PC-3 (cell line): ENCODE data around the gene ARL4D. TPM values are rescaled to one million over a fixed set of nuclear protein-coding genes. Genes with fewer than 3 reads are reported as not detected.

Experiments
- ATAC-seq: fragments of 200-7000 bp; cut with Tn5 transposase; 2 replicates; pipeline ENCODE4 v1.9.1; 2020; ENCODE audit warnings: mild to moderate bottlenecking, moderate library complexity
- Bru-seq: library from RNA; stranded (reverse); fragments of 400-500 nt; gene quantifications from one replicate; lab custom pipeline; 2021; lab: Mats Ljungman, UMichigan
- BruChase-seq, 2 experiments: library from RNA; stranded (reverse); fragments of 400-500 nt; gene quantifications; one replicate each; lab custom pipeline; 2021; lab: Mats Ljungman, UMichigan
- BruUV-seq: library from RNA; stranded (reverse); fragments of 400-500 nt; replicated peaks from 2 replicates; lab custom pipeline; 2021; lab: Mats Ljungman, UMichigan
- CTCF ChIA-PET: fragments of 300-600 bp; sonication (Branson Sonifier 250); formaldehyde crosslinking; loops from one replicate; lab custom pipeline; 2022; ENCODE audit warnings: antibody characterized with exemption; lab: Charles Lee
- POLR2A ChIA-PET: fragments of 300-600 bp; sonication (Branson Sonifier 250); formaldehyde crosslinking; loops from one replicate; lab custom pipeline; 2022; ENCODE audit warnings: antibody characterized with exemption; ENCODE audit not compliant: unreplicated experiment; lab: Charles Lee
- DNase-seq: peaks from one replicate; pipeline ENCODE4 v3.0.0-alpha.2; 2015
- H2AFZ ChIP-seq: fragments of 300-600 bp; sonication (generic); 2 replicates; pipeline ENCODE4 v1.6.0; 2016; ENCODE audit warnings: antibody characterized with exemption, low read length
- H3F3A ChIP-seq: fragments of 300-600 bp; sonication (generic); one replicate; pipeline ENCODE4 v1.6.0; 2017; ENCODE audit warnings: antibody characterized with exemption, low read length, control low read depth, mild to moderate bottlenecking; ENCODE audit not compliant: unreplicated experiment
- H3K27ac ChIP-seq: fragments of 300-600 bp; sonication (generic); 2 replicates; pipeline ENCODE4 v1.5.1; 2016; ENCODE audit warnings: mild to moderate bottlenecking, low read length
- H3K27me3 ChIP-seq: fragments of 300-600 bp; sonication (generic); 2 replicates; pipeline ENCODE4 v1.6.1; 2016; ENCODE audit warnings: low read length, mixed read lengths
- H3K36me3 ChIP-seq: fragments of 300-600 bp; sonication (generic); 2 replicates; pipeline ENCODE4 v1.6.1; 2016; ENCODE audit warnings: low read depth, mixed run types, low read length, mixed read lengths
- H3K4me1 ChIP-seq: fragments of 300-600 bp; sonication (generic); 2 replicates; pipeline ENCODE4 v1.5.1; 2016; ENCODE audit warnings: low read length; ENCODE audit not compliant: insufficient read depth
- H3K4me2 ChIP-seq: fragments of 300-600 bp; sonication (generic); 2 replicates; pipeline ENCODE4 v1.6.0; 2016; ENCODE audit warnings: low read length
- H3K4me3 ChIP-seq: fragments of 300-600 bp; sonication (generic); 2 replicates; pipeline ENCODE4 v1.5.1; 2016; ENCODE audit warnings: mild to moderate bottlenecking, low read length, mixed read lengths
- H3K79me2 ChIP-seq: fragments of 300-600 bp; sonication (generic); 2 replicates; pipeline ENCODE4 v1.6.1; 2017; ENCODE audit warnings: low read length, mixed read lengths
- H3K9ac ChIP-seq: fragments of 300-600 bp; sonication (generic); 2 replicates; pipeline ENCODE4 v1.6.0; 2016; ENCODE audit warnings: mild to moderate bottlenecking, low read length
- H3K9me2 ChIP-seq: fragments of 300-600 bp; sonication (generic); replicated peaks from 2 replicates; pipeline ENCODE4 v1.6.1; 2016; ENCODE audit warnings: mixed run types, low read length, mixed read lengths
- H3K9me3 ChIP-seq: fragments of 300-600 bp; sonication (generic); 2 replicates; pipeline ENCODE4 v1.6.1; 2016; ENCODE audit warnings: low read length, mixed read lengths
- H4K20me1 ChIP-seq: fragments of 300-600 bp; sonication (generic); 2 replicates; pipeline ENCODE4 v1.6.1; 2016; ENCODE audit warnings: low read length, mixed read lengths
- CTCF ChIP-seq: fragments of 300-600 bp; sonication (generic); conservative IDR thresholded peaks from 2 replicates; pipeline ENCODE4 v1.5.1; 2017; ENCODE audit warnings: antibody characterized with exemption, low read depth, mild to moderate bottlenecking, low read length
- EZH2 ChIP-seq: fragments of 300-600 bp; sonication (generic); IDR thresholded peaks from one replicate; pipeline ENCODE4 v1.6.1; 2017; ENCODE audit warnings: antibody characterized with exemption, mild to moderate bottlenecking, low read length; ENCODE audit not compliant: unreplicated experiment
- EZH2phosphoT487 ChIP-seq: fragments of 300-600 bp; sonication (generic); IDR thresholded peaks from 2 replicates; pipeline ENCODE4 v1.6.1; 2018; ENCODE audit warnings: mild to moderate bottlenecking, antibody characterized with exemption, low read length, borderline replicate concordance
- intact Hi-C: fragments of 100-400 bp; cut with micrococcal nuclease; formaldehyde crosslinking; loops from 2 replicates; pipeline ENCODE4 v1.9.0; 2023
- long read RNA-seq: library from polyadenylated mRNA; unstranded; transcript quantifications from one replicate; pipeline ENCODE4 v2.0.0, GENCODE V29; 2021; ENCODE audit not compliant: unreplicated experiment
- total RNA-seq: library from RNA; depleted of rRNA; stranded (reverse); fragments of >200 nt; gene quantifications from 2 replicates; pipeline ENCODE4 v1.2.3, GENCODE V29; 2014; rRNA removed

The ARL4D gene
- 14.3 and 19.8 TPM in 2 replicates for total RNA-seq
- percentile 76 among the genes with signal in this experiment for Bru-seq, nascent RNA
- percentile 61 among the genes with signal in this experiment for BruChase-seq, experiment 1, labeled RNA remaining after a 6-hour chase
- percentile 76 among the genes with signal in this experiment for BruChase-seq, experiment 2, labeled RNA remaining after a 2-hour chase
- long read RNA-seq, transcript ARL4D-201 (2 exons, 1,612 nt), result major isoform, 19 of 26 reads
- long read RNA-seq, partial matches to known transcripts, result 7 of 26 reads
- long read RNA-seq, other reads (novel, unspliced or antisense), result 0 of 26 reads

- ChIA-PET CTCF (interaction anchor here (1.8 kb wide), 1 partner anchor 85 kb away, joined by 8 read pairs; the partner anchor contains the start of gene DHX8), POLR2A (interaction anchor here (0.6 to 1.1 kb wide), 4 partner anchors 11 to 67 kb away, joined by 3 to 7 read pairs (median 4); no protein-coding TSS in a partner anchor)
- no peaks in the 10 kb centered on the region for H3K9me2 ChIP-seq
- TF ChIP-seq EZH2 (no peak), CTCF (no peak), EZH2phosphoT487 (no peak)
- no peaks in the 10 kb centered on the region for H4K20me1 ChIP-seq
- H3F3A ChIP-seq, result no peaks in the 10 kb centered on the region
- H3K4me3 ChIP-seq, result peak within 1 kb of the TSS; percentile 83
- no peak within 1 kb of the TSS for H3K27ac ChIP-seq
- H2AFZ ChIP-seq, result peak within 1 kb of the TSS; percentile 100
- peaks cover 31% of the 10 kb centered on the region for H3K4me1 ChIP-seq
- peaks cover 27% of the 10 kb centered on the region for H3K79me2 ChIP-seq
- intact Hi-C loops, result no loop called here
- H3K9me3 ChIP-seq, result no peaks in the 10 kb centered on the region
- ATAC-seq (peak; percentile 58), DNase-seq (peak; percentile 62)
- peak within 1 kb of the TSS; percentile 95 for H3K4me2 ChIP-seq
- H3K9ac ChIP-seq, result peak within 1 kb of the TSS; percentile 82
- TSS peak; percentile 73 for BruUV-seq
- H3K36me3 ChIP-seq, result no peaks in the 10 kb centered on the region
- H3K27me3 ChIP-seq, result no peaks in the 10 kb centered on the region
Observed at GRCh38 chr17:43398724-43399595, at the start of gene ARL4D. Gene ARL4D, plus strand, starts transcription at chr17:43398993. Its CDS starts 740 bp downstream, at chr17:43399733.

DNA sequence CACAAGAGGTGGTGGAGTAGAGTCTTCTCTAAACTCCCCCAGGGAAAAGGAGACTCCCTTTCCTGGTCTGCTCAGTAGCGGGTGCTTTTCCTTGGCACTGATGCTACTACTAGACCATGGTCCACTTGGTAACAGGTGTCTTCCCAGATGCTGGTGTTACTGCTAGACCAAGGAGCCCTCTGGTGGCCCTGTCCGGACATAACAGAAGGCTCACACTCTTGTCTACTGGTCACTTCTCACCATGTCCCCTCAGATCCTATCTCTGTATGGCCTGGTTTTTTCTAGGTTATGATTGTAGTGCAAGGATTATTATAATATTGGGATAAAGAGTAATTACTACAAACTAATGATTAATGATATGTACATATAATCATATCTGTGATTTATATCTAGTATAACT, 49.7 kb upstream of the ARL4D start:
- ChIA-PET CTCF (no interaction called here), POLR2A (no interaction called here)
- 0 out of 2 replicates have a peak, but pooled peaks cover 4% of the 10 kb centered on the region for H3K79me2 ChIP-seq
- no TSS peak for BruUV-seq
- no peaks in the 10 kb centered on the region for H3K27me3 ChIP-seq
- no peak overlapping the region for H3K9ac ChIP-seq
- ATAC-seq, result no peak
- no peak overlapping the region for H3K4me2 ChIP-seq
- H3K4me3 ChIP-seq, result no peak overlapping the region
- 0 out of 2 replicates have a peak, but pooled peaks cover 4% of the 10 kb centered on the region for H3K9me3 ChIP-seq
- H2AFZ ChIP-seq, result no peak overlapping the region
- no peak overlapping the region for H3K27ac ChIP-seq
- TF ChIP-seq EZH2phosphoT487, result no peak
- peak; percentile 16; the same call in 1 of the 2 replicates for TF ChIP-seq CTCF
- H3F3A ChIP-seq, result no peaks in the 10 kb centered on the region
- no peaks in the 10 kb centered on the region for H4K20me1 ChIP-seq
- DNase-seq, result no peak
- peaks cover 16% of the 10 kb centered on the region; the same call in 1 of the 2 replicates for H3K36me3 ChIP-seq
- no peaks in the 10 kb centered on the region for H3K9me2 ChIP-seq
- intact Hi-C loops, result no loop called here
- peaks cover 19% of the 10 kb centered on the region; the same call in 1 of the 2 replicates for H3K4me1 ChIP-seq
